Smooth muscle cell (in vitro differentiated cells): ENCODE data around the gene IMP4. TPM values are rescaled to one million over a fixed set of nuclear protein-coding genes. Genes with fewer than 3 reads are reported as not detected.
A peak's percentile ranks its signal among the peaks of the same experiment; 100 is the strongest.

Experiments
- DNase-seq: peaks from one replicate; lab custom pipeline; 2025; ENCODE audit not compliant: unreplicated experiment; lab: John Stamatoyannopoulos, UW
- H2AFZ ChIP-seq: fragments of 200-600 bp; sonication (generic); 2 replicates; pipeline ENCODE4 v1.6.0; 2016; ENCODE audit warnings: antibody characterized with exemption, low read depth, mild to moderate bottlenecking
- H3F3A ChIP-seq: fragments of 200-600 bp; sonication (generic); 2 replicates; pipeline ENCODE4 v1.6.0; 2017; ENCODE audit warnings: antibody characterized with exemption, low read depth
- H3K27ac ChIP-seq: fragments of 200-600 bp; sonication (generic); 2 replicates; pipeline ENCODE4 v1.5.1; 2016; ENCODE audit warnings: low read depth, mild to moderate bottlenecking
- H3K27me3 ChIP-seq: fragments of 200-600 bp; sonication (generic); 2 replicates; pipeline ENCODE4 v1.6.1; 2016; ENCODE audit warnings: low read depth, mild to moderate bottlenecking
- H3K36me3 ChIP-seq: fragments of 200-600 bp; sonication (generic); 2 replicates; pipeline ENCODE4 v1.5.1; 2016; ENCODE audit warnings: low read depth
- H3K4me1 ChIP-seq: fragments of 200-600 bp; sonication (generic); 2 replicates; pipeline ENCODE4 v1.5.1; 2016; ENCODE audit warnings: low read depth
- H3K4me2 ChIP-seq: fragments of 200-600 bp; sonication (generic); 2 replicates; pipeline ENCODE4 v1.6.0; 2016; ENCODE audit warnings: mild to moderate bottlenecking
- H3K4me3 ChIP-seq: fragments of 200-600 bp; sonication (generic); 2 replicates; pipeline ENCODE4 v1.5.1; 2016; ENCODE audit warnings: mild to moderate bottlenecking
- H3K79me2 ChIP-seq: fragments of 200-600 bp; sonication (generic); 2 replicates; pipeline ENCODE4 v1.6.0; 2016; ENCODE audit warnings: low read depth, mild to moderate bottlenecking
- H3K9ac ChIP-seq: fragments of 200-600 bp; sonication (generic); 2 replicates; pipeline ENCODE4 v1.6.0; 2016; ENCODE audit warnings: low read depth
- H3K9me3 ChIP-seq: fragments of 200-600 bp; sonication (generic); replicated peaks from 2 replicates; pipeline ENCODE4 v1.5.1; 2016; ENCODE audit warnings: low read depth
- H4K20me1 ChIP-seq: fragments of 200-600 bp; sonication (generic); 2 replicates; pipeline ENCODE4 v1.6.0; 2016; ENCODE audit warnings: low read depth
- CTCF ChIP-seq: fragments of 200-600 bp; sonication (generic); IDR thresholded peaks from 2 replicates; pipeline ENCODE4 v1.5.1; 2017; ENCODE audit warnings: borderline replicate concordance, mild to moderate bottlenecking, antibody characterized with exemption; ENCODE audit not compliant: insufficient read depth, poor library complexity, severe bottlenecking
- WGBS: methylation state at CpG from one replicate; pipeline ENCODE4 v1.1.7; 2016; ENCODE audit warnings: low lambda C conversion rate; 5-methylcytosine and 5-hydroxymethylcytosine counted together
- polyA plus RNA-seq: library from polyadenylated mRNA; unstranded; fragments of >200 nt; fragmentation: Nextera tagmentation; extraction: Ambion mirVana; gene quantifications from 2 replicates; pipeline ENCODE4 v1.2.1, GENCODE V29; 2016
- total RNA-seq: library from RNA; depleted of rRNA; stranded (reverse); fragments of >200 nt; gene quantifications from 2 replicates; pipeline ENCODE4 v1.2.3, GENCODE V29; 2014

IMP4 gene
- total and polyA plus RNA-seq, 2 experiments from 2014 or later: 59.3 to 75.0 TPM

- no peak overlapping the region for H2AFZ ChIP-seq
- no peak overlapping the region for H3K9ac ChIP-seq
- H3K27ac ChIP-seq: no peak overlapping the region
- H3K79me2 ChIP-seq: peaks cover 18% of the 10 kb centered on the region
- no peaks in the 10 kb centered on the region for H3F3A ChIP-seq
- no peaks in the 10 kb centered on the region for H3K9me3 ChIP-seq
- no peak for DNase-seq
- H4K20me1 ChIP-seq: peaks cover 6% of the 10 kb centered on the region
- H3K27me3 ChIP-seq: no peaks in the 10 kb centered on the region
- no peak for TF ChIP-seq CTCF
- no peak overlapping the region for H3K4me2 ChIP-seq
- peaks cover 11% of the 10 kb centered on the region for H3K4me1 ChIP-seq
- 95% methylated on average over 9 of the region's 9 CpGs for WGBS
- H3K36me3 ChIP-seq: no peaks in the 10 kb centered on the region
- no peak overlapping the region for H3K4me3 ChIP-seq
These were observed 27.8 kb downstream of the IMP4 start for GRCh38 chr2:130370490-130370889.

GRCh38 chr2:130371723-130372054 is 29.0 kb downstream of the IMP4 start:
- Histone ChIP-seq H3K9ac (peak overlapping the region; percentile 50), H3K79me2 (peaks cover 27% of the 10 kb centered on the region), H3K9me3 (no peaks in the 10 kb centered on the region), H3K4me3 (peak overlapping the region; percentile 90), H3F3A (no peaks in the 10 kb centered on the region), H4K20me1 (peaks cover 16% of the 10 kb centered on the region), H2AFZ (peak overlapping the region; percentile 92), H3K4me2 (peak overlapping the region; percentile 96), H3K27ac (no peak overlapping the region), H3K36me3 (no peaks in the 10 kb centered on the region), H3K4me1 (peaks cover 11% of the 10 kb centered on the region), H3K27me3 (no peaks in the 10 kb centered on the region)
- 41% methylated on average over 18 of the region's 18 CpGs for WGBS
- no peak for DNase-seq
- no peak for TF ChIP-seq CTCF

GRCh38 chr2:130372055-130372832 is 29.5 kb downstream of the IMP4 start:
- TF ChIP-seq CTCF: peak; percentile 98
- Histone ChIP-seq H3K4me3 (peak overlapping the region; percentile 90), H2AFZ (peak overlapping the region; percentile 92), H3K4me2 (peak overlapping the region; percentile 96), H3K27ac (no peak overlapping the region), H3K4me1 (peaks cover 11% of the 10 kb centered on the region), H3K27me3 (no peaks in the 10 kb centered on the region), H3F3A (no peaks in the 10 kb centered on the region), H4K20me1 (peaks cover 22% of the 10 kb centered on the region), H3K9ac (peak overlapping the region; percentile 50), H3K36me3 (no peaks in the 10 kb centered on the region), H3K9me3 (no peaks in the 10 kb centered on the region), H3K79me2 (peaks cover 31% of the 10 kb centered on the region)
- peak; percentile 77 for DNase-seq
- under 1% methylated on average over 69 of the region's 81 CpGs for WGBS
